GM12878 (cell line): ENCODE measurements around the gene ZBTB9. TPM values are rescaled to one million over a fixed set of nuclear protein-coding genes. Genes with fewer than 3 reads are reported as not detected.

ENCODE experiments used
- ATAC-seq: fragments of 200-7000 bp; cut with Tn5 transposase; 3 replicates; pipeline ENCODE4 v1.9.1; 2020; ENCODE audit warnings: mild to moderate bottlenecking, moderate library complexity
- BruUV-seq: library from RNA; stranded (reverse); fragments of 400-500 nt; replicated peaks from 2 replicates; lab custom pipeline; 2021; lab: Mats Ljungman, UMichigan
- CTCF ChIA-PET: fragments of 300-600 bp; sonication (Branson Sonifier 250); formaldehyde crosslinking; extraction: SDS; loops from one replicate; lab custom pipeline; 2021; ENCODE audit warnings: inconsistent platforms; lab: Yijun Ruan, JAX
- POLR2A ChIA-PET: fragments of 350-600 bp; formaldehyde crosslinking; extraction: SDS; loops from one replicate; lab custom pipeline; 2021; ENCODE audit warnings: inconsistent platforms; lab: Charles Lee
- RAD21 ChIA-PET: fragments of 300-600 bp; sonication (Branson Sonifier 250); formaldehyde crosslinking; loops from one replicate; lab custom pipeline; 2023; ENCODE audit warnings: antibody characterized with exemption; ENCODE audit not compliant: unreplicated experiment; lab: Charles Lee
- SMC1A ChIA-PET: fragments of 300-600 bp; sonication (Branson Sonifier 250); formaldehyde crosslinking; loops from one replicate; lab custom pipeline; 2023; ENCODE audit not compliant: unreplicated experiment, uncharacterized antibody; lab: Charles Lee
- DNase-seq: peaks from one replicate; pipeline ENCODE4 v3.0.0-alpha.2; 2011; ENCODE audit warnings: low read depth, low spot score
- FAIRE-seq: peaks from 3 replicates; lab custom pipeline; 2011; peaks lifted over from hg19 to GRCh38; lab: Jason Lieb, UNC
- H2AFZ ChIP-seq: 2 replicates; pipeline ENCODE4 v1.6.0; 2011; ENCODE audit warnings: low read depth, low read length, control low read depth; ENCODE audit not compliant: control insufficient read depth
- H3K27ac ChIP-seq: 2 replicates; pipeline ENCODE4 v1.5.1; 2011; ENCODE audit warnings: control low read depth; ENCODE audit not compliant: control insufficient read depth, insufficient read depth
- H3K27me3 ChIP-seq, 2 experiments: replicated peaks in 1 of 2; 2 replicates each; pipeline versions ENCODE4 v1.6.0 to v1.6.1; 2011; ENCODE audit warnings: low read length in 1 of 2; ENCODE audit not compliant: control insufficient read depth in 2 of 2, insufficient read depth in 2 of 2
- H3K36me3 ChIP-seq, 2 experiments: 2 replicates each; pipeline ENCODE4 v1.5.1; 2011; ENCODE audit warnings: low read length in 1 of 2; ENCODE audit not compliant: control insufficient read depth in 2 of 2, insufficient read depth in 2 of 2
- H3K4me1 ChIP-seq: 2 replicates; pipeline ENCODE4 v1.6.1; 2011; ENCODE audit warnings: mild to moderate bottlenecking, low read length, moderate library complexity, mixed read lengths; ENCODE audit not compliant: control insufficient read depth, insufficient read depth
- H3K4me2 ChIP-seq: 2 replicates; pipeline ENCODE4 v1.6.0; 2011; ENCODE audit warnings: control low read depth; ENCODE audit not compliant: control insufficient read depth, insufficient read depth
- H3K4me3 ChIP-seq: fragments of 200-600 bp; sonication (generic); 2 replicates; pipeline ENCODE4 v1.5.1; 2016
- H3K79me2 ChIP-seq: 2 replicates; pipeline ENCODE4 v1.6.0; 2011; ENCODE audit warnings: low read length; ENCODE audit not compliant: control insufficient read depth, insufficient read depth
- H3K9ac ChIP-seq: 2 replicates; pipeline ENCODE4 v1.8.0; 2011; ENCODE audit warnings: low read length, control low read depth, mixed read lengths; ENCODE audit not compliant: control insufficient read depth, insufficient read depth
- H3K9me3 ChIP-seq: replicated peaks from 3 replicates; pipeline ENCODE4 v1.5.1; 2011; ENCODE audit warnings: mild to moderate bottlenecking, low read length; ENCODE audit not compliant: control insufficient read depth, insufficient read depth
- H4K20me1 ChIP-seq: 2 replicates; pipeline ENCODE4 v1.6.0; 2011; ENCODE audit not compliant: control insufficient read depth, insufficient read depth
- BCL11A ChIP-seq: IDR thresholded peaks from 2 replicates; pipeline ENCODE4 v1.6.1; 2011; ENCODE audit warnings: low read depth, low read length
- EED ChIP-seq: sonication (generic); IDR thresholded peaks from 2 replicates; pipeline ENCODE4 v1.6.1; 2016; ENCODE audit warnings: antibody characterized with exemption, low read depth
- EZH2 ChIP-seq: IDR thresholded peaks from 2 replicates; pipeline ENCODE4 v1.6.1; 2012; ENCODE audit warnings: low read depth, mild to moderate bottlenecking, control low read depth, inconsistent platforms, low read length, borderline replicate concordance; ENCODE audit not compliant: control insufficient read depth
- HDAC2 ChIP-seq: fragments of 200-600 bp; sonication (generic); IDR thresholded peaks from 2 replicates; pipeline ENCODE4 v1.6.1; 2017
- JUNB ChIP-seq: IDR thresholded peaks from 2 replicates; pipeline ENCODE4 v1.6.1; 2016; ENCODE audit warnings: antibody characterized with exemption, mild to moderate bottlenecking
- NRF1 ChIP-seq: conservative IDR thresholded peaks from 2 replicates; pipeline ENCODE4 v1.6.1; 2011; ENCODE audit warnings: mild to moderate bottlenecking, low read depth, low read length, improper control_type of control experiment
- WGBS: methylation state at CpG from one replicate; pipeline ENCODE4 v1.1.6; 2016; ENCODE audit warnings: low lambda C conversion rate; ENCODE audit not compliant: insufficient replicate concordance, insufficient coverage; ENCODE audit errors: missing lambda C conversion rate; 5-methylcytosine and 5-hydroxymethylcytosine counted together
- in situ Hi-C: fragments of 300-500 bp; cut with MboI; formaldehyde crosslinking; loops from 9 replicates; pipeline ENCODE4 v1.14.3; 2018; ENCODE audit warnings: mixed read lengths
- intact Hi-C: fragments of 100-400 bp; cut with micrococcal nuclease; formaldehyde crosslinking; loops from one replicate; pipeline ENCODE4 v1.14.2; 2022; ENCODE audit not compliant: unreplicated experiment
- polyA plus RNA-seq, 11 experiments: library from polyadenylated mRNA; depleted of rRNA in 4 of 11; unstranded in 6 of 11; stranded (reverse) in 5 of 11; fragments of >200 nt; fragmentation: Nextera tagmentation in 4 of 11; fragmentation: Illumina TruSeq in 1 of 11; extraction: Ambion mirVana in 4 of 11; extraction: Trizol in 1 of 11; gene quantifications; 1 replicate in 1 of 11; 2 replicates in 10 of 11; pipeline versions ENCODE4 v1.2.1 to v1.2.3, GENCODE V29; 2011 to 2016; ENCODE audit warnings: inconsistent platforms in 2 of 11, missing spikeins in 2 of 11, low read depth in 1 of 11
- total RNA-seq, 4 experiments: library from RNA; depleted of rRNA in 3 of 4; stranded (reverse); fragments of >200 nt in 3 of 4; fragmentation: Illumina TruSeq in 1 of 4; extraction: Trizol in 1 of 4; gene quantifications; 2 replicates each; pipeline versions ENCODE4 v1.2.1 to v1.2.3, GENCODE V29; 2013 to 2021
- TF ChIP-seq, protein P1 (sequence below): fragments of 450-650 bp; conservative IDR thresholded peaks from 2 replicates; pipeline ENCODE4 v1.6.1; 2017; ENCODE audit warnings: mild to moderate bottlenecking, moderate library complexity

The ZBTB9 gene
- total and polyA plus RNA-seq, 10 of the 15 experiments (the other 5 are each of a cell fraction or from before 2014, with no cell fraction given) = 1.5 to 12.7 (median 6.9) TPM

DNA sequence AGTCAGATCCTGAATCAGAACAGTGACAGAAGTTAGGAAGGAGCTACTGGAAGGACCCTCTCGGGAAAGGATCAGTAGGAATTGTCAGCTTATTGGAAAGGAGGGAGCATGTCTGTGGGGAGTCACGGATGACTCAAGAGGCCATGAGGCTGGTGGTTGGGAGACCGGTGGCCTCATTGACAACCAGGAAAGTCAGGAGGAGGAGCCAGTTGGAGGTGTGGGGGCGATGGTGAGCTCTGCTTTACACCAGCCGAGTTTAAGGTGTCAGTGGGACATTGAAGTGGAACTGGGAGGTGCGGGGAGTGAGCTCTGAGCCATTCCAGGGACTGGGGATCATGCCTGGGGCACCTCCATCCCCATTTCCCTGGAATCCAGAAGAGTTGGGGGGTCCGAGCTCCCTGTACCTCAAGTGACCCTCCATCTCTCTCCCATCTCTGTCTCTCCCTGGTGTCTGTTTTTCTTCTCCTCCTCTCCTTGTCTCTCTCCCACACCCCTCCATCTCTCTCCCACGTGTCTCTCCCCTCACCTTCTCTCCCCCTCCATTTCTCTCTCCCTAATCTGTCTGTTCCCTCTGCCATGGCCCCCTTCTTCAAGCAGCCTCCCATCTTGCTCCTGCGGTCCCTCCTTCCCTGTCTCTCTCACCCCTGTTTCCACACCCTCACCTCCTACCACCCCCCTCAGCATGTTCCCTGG lies 14.3 kb upstream of the ZBTB9 start:
- intact Hi-C loops (no loop called here), in situ Hi-C loops (no loop called here)
- Histone ChIP-seq H3K4me3 (no peak overlapping the region), H3K79me2 (no peaks in the 10 kb centered on the region), H3K9ac (no peak overlapping the region), H4K20me1 (no peaks in the 10 kb centered on the region; the same call in 1 of the 2 replicates), H3K27me3 (no peaks in the 10 kb centered on the region), H3K4me2 (no peak overlapping the region), H2AFZ (no peak overlapping the region), H3K36me3 (peaks cover 2 to 5% of the 10 kb centered on the region in 2 experiments; a peak in 3 of 4 replicates), H3K4me1 (no peaks in the 10 kb centered on the region), H3K9me3 (no peaks in the 10 kb centered on the region), H3K27ac (no peak overlapping the region)
- no TSS peak for BruUV-seq
- FAIRE-seq (no peak), DNase-seq (no peak), ATAC-seq (no peak)
- CTCF ChIA-PET = interaction anchor here (1.0 to 1.1 kb wide), 5 partner anchors 10 to 68 kb away, joined by 3 to 4 read pairs (median 3); partner anchors contain the start of gene ZBTB9
- SMC1A ChIA-PET = no interaction called here
- WGBS = 61% methylated on average over 8 of the region's 9 CpGs
- RAD21 ChIA-PET = no interaction called here
- TF ChIP-seq, protein P1, sequence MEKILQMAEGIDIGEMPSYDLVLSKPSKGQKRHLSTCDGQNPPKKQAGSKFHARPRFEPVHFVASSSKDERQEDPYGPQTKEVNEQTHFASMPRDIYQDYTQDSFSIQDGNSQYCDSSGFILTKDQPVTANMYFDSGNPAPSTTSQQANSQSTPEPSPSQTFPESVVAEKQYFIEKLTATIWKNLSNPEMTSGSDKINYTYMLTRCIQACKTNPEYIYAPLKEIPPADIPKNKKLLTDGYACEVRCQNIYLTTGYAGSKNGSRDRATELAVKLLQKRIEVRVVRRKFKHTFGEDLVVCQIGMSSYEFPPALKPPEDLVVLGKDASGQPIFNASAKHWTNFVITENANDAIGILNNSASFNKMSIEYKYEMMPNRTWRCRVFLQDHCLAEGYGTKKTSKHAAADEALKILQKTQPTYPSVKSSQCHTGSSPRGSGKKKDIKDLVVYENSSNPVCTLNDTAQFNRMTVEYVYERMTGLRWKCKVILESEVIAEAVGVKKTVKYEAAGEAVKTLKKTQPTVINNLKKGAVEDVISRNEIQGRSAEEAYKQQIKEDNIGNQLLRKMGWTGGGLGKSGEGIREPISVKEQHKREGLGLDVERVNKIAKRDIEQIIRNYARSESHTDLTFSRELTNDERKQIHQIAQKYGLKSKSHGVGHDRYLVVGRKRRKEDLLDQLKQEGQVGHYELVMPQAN = no peak
- no peak for TF ChIP-seq EZH2
- no peak for TF ChIP-seq NRF1
- no peak for TF ChIP-seq JUNB
- TF ChIP-seq BCL11A = no peak
- TF ChIP-seq HDAC2 = no peak
- no peak for TF ChIP-seq EED
- POLR2A ChIA-PET = no interaction called here
